ENCODE measurements around the gene CSNK1G2.

The CSNK1G2 gene

DNA sequence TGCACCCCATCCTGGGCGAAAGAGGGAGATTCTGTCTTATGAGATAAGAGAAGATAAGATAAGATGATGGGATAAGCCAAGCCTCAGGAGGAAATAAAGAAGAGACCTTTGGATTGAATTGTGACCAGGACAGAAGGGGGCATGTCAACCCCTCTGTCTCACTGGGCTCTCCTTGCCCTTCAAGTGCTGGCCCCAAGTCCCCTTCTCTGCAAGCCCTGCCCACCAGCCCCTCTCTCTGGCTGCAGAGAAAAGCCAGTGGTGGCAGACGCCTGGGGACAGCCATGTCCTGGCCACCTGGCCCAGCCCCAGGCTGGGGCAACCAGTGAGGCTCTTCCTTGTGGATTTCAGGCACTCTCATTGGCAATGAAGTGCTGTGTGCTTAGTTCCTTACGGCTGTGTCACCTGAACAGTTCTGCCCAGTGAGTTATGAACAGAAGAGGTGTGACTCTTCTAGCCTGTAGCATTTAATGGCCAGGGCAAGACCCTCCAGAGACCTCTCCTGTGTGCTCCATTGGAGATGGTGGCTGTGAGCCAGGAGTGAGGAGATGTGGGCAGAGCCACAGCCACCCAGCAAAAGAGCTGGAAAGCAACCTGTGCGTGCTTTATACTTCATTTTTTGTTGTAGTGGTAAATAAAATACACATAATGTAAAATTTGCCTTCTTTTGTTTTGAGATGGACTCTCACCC is 80.6 kb downstream of the CSNK1G2 start:
- TF ChIP-seq, protein P1, sequence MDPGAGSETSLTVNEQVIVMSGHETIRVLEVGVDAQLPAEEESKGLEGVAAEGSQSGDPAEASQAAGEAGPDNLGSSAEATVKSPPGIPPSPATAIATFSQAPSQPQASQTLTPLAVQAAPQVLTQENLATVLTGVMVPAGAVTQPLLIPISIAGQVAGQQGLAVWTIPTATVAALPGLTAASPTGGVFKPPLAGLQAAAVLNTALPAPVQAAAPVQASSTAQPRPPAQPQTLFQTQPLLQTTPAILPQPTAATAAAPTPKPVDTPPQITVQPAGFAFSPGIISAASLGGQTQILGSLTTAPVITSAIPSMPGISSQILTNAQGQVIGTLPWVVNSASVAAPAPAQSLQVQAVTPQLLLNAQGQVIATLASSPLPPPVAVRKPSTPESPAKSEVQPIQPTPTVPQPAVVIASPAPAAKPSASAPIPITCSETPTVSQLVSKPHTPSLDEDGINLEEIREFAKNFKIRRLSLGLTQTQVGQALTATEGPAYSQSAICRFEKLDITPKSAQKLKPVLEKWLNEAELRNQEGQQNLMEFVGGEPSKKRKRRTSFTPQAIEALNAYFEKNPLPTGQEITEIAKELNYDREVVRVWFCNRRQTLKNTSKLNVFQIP (CRISPR knock-in tag; IDR thresholded peaks at IDR 0.05; ENCODE audit: borderline replicate concordance, low read depth) = no peak
- TF ChIP-seq, protein P2, sequence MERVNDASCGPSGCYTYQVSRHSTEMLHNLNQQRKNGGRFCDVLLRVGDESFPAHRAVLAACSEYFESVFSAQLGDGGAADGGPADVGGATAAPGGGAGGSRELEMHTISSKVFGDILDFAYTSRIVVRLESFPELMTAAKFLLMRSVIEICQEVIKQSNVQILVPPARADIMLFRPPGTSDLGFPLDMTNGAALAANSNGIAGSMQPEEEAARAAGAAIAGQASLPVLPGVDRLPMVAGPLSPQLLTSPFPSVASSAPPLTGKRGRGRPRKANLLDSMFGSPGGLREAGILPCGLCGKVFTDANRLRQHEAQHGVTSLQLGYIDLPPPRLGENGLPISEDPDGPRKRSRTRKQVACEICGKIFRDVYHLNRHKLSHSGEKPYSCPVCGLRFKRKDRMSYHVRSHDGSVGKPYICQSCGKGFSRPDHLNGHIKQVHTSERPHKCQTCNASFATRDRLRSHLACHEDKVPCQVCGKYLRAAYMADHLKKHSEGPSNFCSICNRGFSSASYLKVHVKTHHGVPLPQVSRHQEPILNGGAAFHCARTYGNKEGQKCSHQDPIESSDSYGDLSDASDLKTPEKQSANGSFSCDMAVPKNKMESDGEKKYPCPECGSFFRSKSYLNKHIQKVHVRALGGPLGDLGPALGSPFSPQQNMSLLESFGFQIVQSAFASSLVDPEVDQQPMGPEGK (CRISPR knock-in tag; IDR thresholded peaks at IDR 0.05; ENCODE audit: borderline replicate concordance) = no peak
- TF ChIP-seq TOX (CRISPR knock-in tag; IDR thresholded peaks at IDR 0.05; ENCODE audit: borderline replicate concordance) (no peak), ISL1 (CRISPR knock-in tag; IDR thresholded peaks at IDR 0.05) (no peak), ZC3H10 (CRISPR knock-in tag; IDR thresholded peaks at IDR 0.05) (no peak), ZFP30 (CRISPR knock-in tag; IDR thresholded peaks at IDR 0.05) (no peak), RARB (CRISPR knock-in tag; IDR thresholded peaks at IDR 0.05) (no peak), ZFP3 (CRISPR knock-in tag; IDR thresholded peaks at IDR 0.05) (no peak), CSDC2 (CRISPR knock-in tag; IDR thresholded peaks at IDR 0.05) (no peak), ESRRG (CRISPR knock-in tag; IDR thresholded peaks at IDR 0.05) (no peak), PPARA (CRISPR knock-in tag; IDR thresholded peaks at IDR 0.05; ENCODE audit: borderline replicate concordance) (no peak), OSR1 (CRISPR knock-in tag; IDR thresholded peaks at IDR 0.05) (no peak), SNAI2 (CRISPR knock-in tag; IDR thresholded peaks at IDR 0.05) (no peak), GLIS3 (CRISPR knock-in tag; IDR thresholded peaks at IDR 0.05) (no peak), ZNF70 (CRISPR knock-in tag; IDR thresholded peaks at IDR 0.05) (no peak), ARNTL (CRISPR knock-in tag; IDR thresholded peaks at IDR 0.05; ENCODE audit: borderline replicate concordance, low read depth) (no peak), ZNF8 (CRISPR knock-in tag; IDR thresholded peaks at IDR 0.05) (no peak)
- TF ChIP-seq, protein P3, sequence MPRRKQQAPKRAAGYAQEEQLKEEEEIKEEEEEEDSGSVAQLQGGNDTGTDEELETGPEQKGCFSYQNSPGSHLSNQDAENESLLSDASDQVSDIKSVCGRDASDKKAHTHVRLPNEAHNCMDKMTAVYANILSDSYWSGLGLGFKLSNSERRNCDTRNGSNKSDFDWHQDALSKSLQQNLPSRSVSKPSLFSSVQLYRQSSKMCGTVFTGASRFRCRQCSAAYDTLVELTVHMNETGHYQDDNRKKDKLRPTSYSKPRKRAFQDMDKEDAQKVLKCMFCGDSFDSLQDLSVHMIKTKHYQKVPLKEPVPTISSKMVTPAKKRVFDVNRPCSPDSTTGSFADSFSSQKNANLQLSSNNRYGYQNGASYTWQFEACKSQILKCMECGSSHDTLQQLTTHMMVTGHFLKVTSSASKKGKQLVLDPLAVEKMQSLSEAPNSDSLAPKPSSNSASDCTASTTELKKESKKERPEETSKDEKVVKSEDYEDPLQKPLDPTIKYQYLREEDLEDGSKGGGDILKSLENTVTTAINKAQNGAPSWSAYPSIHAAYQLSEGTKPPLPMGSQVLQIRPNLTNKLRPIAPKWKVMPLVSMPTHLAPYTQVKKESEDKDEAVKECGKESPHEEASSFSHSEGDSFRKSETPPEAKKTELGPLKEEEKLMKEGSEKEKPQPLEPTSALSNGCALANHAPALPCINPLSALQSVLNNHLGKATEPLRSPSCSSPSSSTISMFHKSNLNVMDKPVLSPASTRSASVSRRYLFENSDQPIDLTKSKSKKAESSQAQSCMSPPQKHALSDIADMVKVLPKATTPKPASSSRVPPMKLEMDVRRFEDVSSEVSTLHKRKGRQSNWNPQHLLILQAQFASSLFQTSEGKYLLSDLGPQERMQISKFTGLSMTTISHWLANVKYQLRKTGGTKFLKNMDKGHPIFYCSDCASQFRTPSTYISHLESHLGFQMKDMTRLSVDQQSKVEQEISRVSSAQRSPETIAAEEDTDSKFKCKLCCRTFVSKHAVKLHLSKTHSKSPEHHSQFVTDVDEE (CRISPR knock-in tag; IDR thresholded peaks at IDR 0.05) = no peak
- ATAC-seq = no peak

DNA sequence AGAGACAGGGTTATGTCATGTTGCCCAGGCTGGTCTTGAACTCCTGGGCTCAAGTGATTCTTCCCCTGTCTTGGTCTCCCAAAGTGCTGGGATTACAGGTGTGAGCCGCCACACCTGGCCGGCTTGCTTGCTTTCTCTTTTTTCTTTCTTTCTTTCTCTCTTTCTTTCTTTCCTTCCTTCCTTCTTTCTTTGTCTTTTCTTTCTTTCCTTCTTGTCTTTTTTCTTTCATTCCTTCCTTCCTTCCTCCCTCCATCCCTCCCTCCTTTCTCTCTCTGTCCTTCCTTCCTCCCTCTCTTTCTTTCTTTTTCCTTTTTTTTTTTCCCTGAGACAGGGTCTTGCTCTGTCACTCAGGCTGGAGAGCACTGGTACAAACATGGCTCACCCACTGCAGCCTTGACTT is 81.3 kb downstream of the CSNK1G2 start:
- no peak for ATAC-seq
- TF ChIP-seq TOX (CRISPR knock-in tag; IDR thresholded peaks at IDR 0.05; ENCODE audit: borderline replicate concordance) = no peak
- TF ChIP-seq, protein P2 (CRISPR knock-in tag; IDR thresholded peaks at IDR 0.05; ENCODE audit: borderline replicate concordance) = no peak
- TF ChIP-seq ZNF70 (CRISPR knock-in tag; IDR thresholded peaks at IDR 0.05) = no peak
- no peak for TF ChIP-seq ARNTL (CRISPR knock-in tag; IDR thresholded peaks at IDR 0.05; ENCODE audit: borderline replicate concordance, low read depth)
- TF ChIP-seq SNAI2 (CRISPR knock-in tag; IDR thresholded peaks at IDR 0.05) = no peak
- no peak for TF ChIP-seq GLIS3 (CRISPR knock-in tag; IDR thresholded peaks at IDR 0.05)
- TF ChIP-seq, protein P3 (CRISPR knock-in tag; IDR thresholded peaks at IDR 0.05) = no peak
- TF ChIP-seq RARB (CRISPR knock-in tag; IDR thresholded peaks at IDR 0.05) = no peak
- no peak for TF ChIP-seq OSR1 (CRISPR knock-in tag; IDR thresholded peaks at IDR 0.05)
- TF ChIP-seq ZC3H10 (CRISPR knock-in tag; IDR thresholded peaks at IDR 0.05) = no peak
- no peak for TF ChIP-seq ISL1 (CRISPR knock-in tag; IDR thresholded peaks at IDR 0.05)
- TF ChIP-seq, protein P1 (CRISPR knock-in tag; IDR thresholded peaks at IDR 0.05; ENCODE audit: borderline replicate concordance, low read depth) = no peak
- TF ChIP-seq, protein P4, sequence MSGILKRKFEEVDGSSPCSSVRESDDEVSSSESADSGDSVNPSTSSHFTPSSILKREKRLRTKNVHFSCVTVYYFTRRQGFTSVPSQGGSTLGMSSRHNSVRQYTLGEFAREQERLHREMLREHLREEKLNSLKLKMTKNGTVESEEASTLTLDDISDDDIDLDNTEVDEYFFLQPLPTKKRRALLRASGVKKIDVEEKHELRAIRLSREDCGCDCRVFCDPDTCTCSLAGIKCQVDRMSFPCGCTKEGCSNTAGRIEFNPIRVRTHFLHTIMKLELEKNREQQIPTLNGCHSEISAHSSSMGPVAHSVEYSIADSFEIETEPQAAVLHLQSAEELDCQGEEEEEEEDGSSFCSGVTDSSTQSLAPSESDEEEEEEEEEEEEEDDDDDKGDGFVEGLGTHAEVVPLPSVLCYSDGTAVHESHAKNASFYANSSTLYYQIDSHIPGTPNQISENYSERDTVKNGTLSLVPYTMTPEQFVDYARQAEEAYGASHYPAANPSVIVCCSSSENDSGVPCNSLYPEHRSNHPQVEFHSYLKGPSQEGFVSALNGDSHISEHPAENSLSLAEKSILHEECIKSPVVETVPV (CRISPR knock-in tag; IDR thresholded peaks at IDR 0.05) = no peak
- TF ChIP-seq ESRRG (CRISPR knock-in tag; IDR thresholded peaks at IDR 0.05) = no peak
- TF ChIP-seq ZNF565 (CRISPR knock-in tag; conservative IDR thresholded peaks at IDR 0.05; ENCODE audit: low read depth) = no peak
- no peak for TF ChIP-seq CSDC2 (CRISPR knock-in tag; IDR thresholded peaks at IDR 0.05)
- no peak for TF ChIP-seq TCF4 (CRISPR knock-in tag; IDR thresholded peaks at IDR 0.05; ENCODE audit: borderline replicate concordance)
- no peak for TF ChIP-seq PPARA (CRISPR knock-in tag; IDR thresholded peaks at IDR 0.05; ENCODE audit: borderline replicate concordance)
- TF ChIP-seq BACH2 (CRISPR knock-in tag; IDR thresholded peaks at IDR 0.05; ENCODE audit: borderline replicate concordance) = no peak

Data from SK-N-SH treated with all-trans-retinoic acid at 6 μM for 48 hours (cell line).